WTC11 (cell line): Measurements from ENCODE around the gene SLC12A8. TPM values are rescaled to one million over a fixed set of nuclear protein-coding genes. Genes with fewer than 3 reads are reported as not detected.

Experiments
- ATAC-seq: fragments of 200-7000 bp; cut with Tn5 transposase; 2 replicates; pipeline ENCODE4 v1.10.0; 2021; ENCODE audit warnings: mild to moderate bottlenecking, moderate library complexity
- CTCF ChIA-PET: fragments of 300-600 bp; sonication (Branson Sonifier 250); formaldehyde crosslinking; loops from one replicate; lab custom pipeline; 2021; ENCODE audit warnings: antibody characterized with exemption; lab: Charles Lee
- POLR2A ChIA-PET: fragments of 350-600 bp; sonication (Branson Sonifier 250); formaldehyde crosslinking; loops from one replicate; lab custom pipeline; 2021; ENCODE audit warnings: antibody characterized with exemption; lab: Charles Lee
- DNase-seq: peaks from one replicate; pipeline ENCODE4 v3.0.0; 2021; ENCODE audit warnings: low spot score
- H3K27ac Mint-ChIP-seq: 2 replicates; pipeline ENCODE4 v1.8.0; 2021; ENCODE audit warnings: mixed read lengths
- H3K27me3 Mint-ChIP-seq: 2 replicates; pipeline ENCODE4 v1.8.0; 2021; ENCODE audit warnings: low read depth, mild to moderate bottlenecking, moderate library complexity, mixed read lengths
- H3K36me3 Mint-ChIP-seq: 2 replicates; pipeline ENCODE4 v1.8.0; 2021; ENCODE audit warnings: mixed read lengths
- H3K4me1 Mint-ChIP-seq: 2 replicates; pipeline ENCODE4 v1.8.0; 2022; ENCODE audit warnings: mixed read lengths
- H3K4me3 Mint-ChIP-seq: 2 replicates; pipeline ENCODE4 v1.8.0; 2021; ENCODE audit warnings: mild to moderate bottlenecking, moderate library complexity, mixed read lengths
- H3K9me3 Mint-ChIP-seq: 2 replicates; pipeline ENCODE4 v1.8.0; 2021; ENCODE audit warnings: mixed read lengths
- E2F4 ChIP-seq: sonication (generic); formaldehyde crosslinking; IDR thresholded peaks from 2 replicates; pipeline ENCODE4 v1.8.1; 2022; ENCODE audit warnings: low read depth, mild to moderate bottlenecking, moderate library complexity, missing genetic modification reagents, borderline replicate concordance
- ERG ChIP-seq: fragments of 250-450 bp; sonication (Bioruptor Pico); IDR thresholded peaks from 2 replicates; pipeline ENCODE4 v1.8.0; 2021; ENCODE audit warnings: mild to moderate bottlenecking
- GABPB1 ChIP-seq: sonication (generic); formaldehyde crosslinking; IDR thresholded peaks from 2 replicates; pipeline ENCODE4 v1.8.1; 2023; ENCODE audit warnings: mild to moderate bottlenecking, missing genetic modification reagents
- MAX ChIP-seq: sonication (generic); formaldehyde crosslinking; IDR thresholded peaks from 2 replicates; pipeline ENCODE4 v1.8.0; 2022; ENCODE audit warnings: mild to moderate bottlenecking, missing genetic modification reagents
- MYBL2 ChIP-seq: sonication (generic); formaldehyde crosslinking; IDR thresholded peaks from 2 replicates; pipeline ENCODE4 v1.8.1; 2023; ENCODE audit warnings: mild to moderate bottlenecking, moderate library complexity, missing genetic modification reagents
- NFATC4 ChIP-seq: fragments of 250-450 bp; sonication (Bioruptor Pico); IDR thresholded peaks from 2 replicates; pipeline ENCODE4 v1.9.0; 2021; ENCODE audit warnings: mild to moderate bottlenecking
- NFE2L1 ChIP-seq: sonication (generic); formaldehyde crosslinking; IDR thresholded peaks from 2 replicates; pipeline ENCODE4 v1.8.1; 2023; ENCODE audit warnings: missing genetic modification reagents
- NR1H2 ChIP-seq: sonication (generic); formaldehyde crosslinking; IDR thresholded peaks from 2 replicates; pipeline ENCODE4 v1.9.0; 2021; ENCODE audit warnings: mild to moderate bottlenecking, moderate library complexity, missing genetic modification reagents
- RORB ChIP-seq: fragments of 250-450 bp; sonication (Bioruptor Pico); IDR thresholded peaks from 2 replicates; pipeline ENCODE4 v1.9.0; 2021; ENCODE audit warnings: mild to moderate bottlenecking
- SMAD3 ChIP-seq: sonication (generic); formaldehyde crosslinking; IDR thresholded peaks from 2 replicates; pipeline ENCODE4 v1.8.0; 2022; ENCODE audit warnings: missing genetic modification reagents, mild to moderate bottlenecking, borderline replicate concordance
- ZNF219 ChIP-seq: sonication (generic); formaldehyde crosslinking; IDR thresholded peaks from 2 replicates; pipeline ENCODE4 v1.8.0; 2023; ENCODE audit warnings: missing genetic modification reagents, mild to moderate bottlenecking, borderline replicate concordance
- ZNF232 ChIP-seq: sonication (generic); formaldehyde crosslinking; IDR thresholded peaks from 2 replicates; pipeline ENCODE4 v1.8.0; 2022; ENCODE audit warnings: mild to moderate bottlenecking, missing genetic modification reagents
- ZNF263 ChIP-seq: sonication (generic); formaldehyde crosslinking; IDR thresholded peaks from 2 replicates; pipeline ENCODE4 v1.8.1; 2022; ENCODE audit warnings: low read depth, mild to moderate bottlenecking, moderate library complexity, missing genetic modification reagents
- ZNF317 ChIP-seq: sonication (generic); formaldehyde crosslinking; IDR thresholded peaks from 2 replicates; pipeline ENCODE4 v1.8.1; 2023; ENCODE audit warnings: low read depth, mild to moderate bottlenecking, moderate library complexity, missing genetic modification reagents, borderline replicate concordance
- total RNA-seq: library from RNA; stranded (reverse); gene quantifications from 3 replicates; pipeline ENCODE4 v1.2.3, GENCODE V29; 2021
- TF ChIP-seq, protein P1 (sequence below): sonication (generic); formaldehyde crosslinking; IDR thresholded peaks from 2 replicates; pipeline ENCODE4 v1.8.1; 2022; ENCODE audit warnings: low read depth, missing genetic modification reagents, borderline replicate concordance
- TF ChIP-seq, protein P2 (sequence below): sonication (generic); formaldehyde crosslinking; IDR thresholded peaks from 2 replicates; pipeline ENCODE4 v1.8.1; 2023; ENCODE audit warnings: mild to moderate bottlenecking, missing genetic modification reagents, borderline replicate concordance

The SLC12A8 gene
- total RNA-seq, 1 experiment from 2014 or later, result 9.1 TPM

DNA sequence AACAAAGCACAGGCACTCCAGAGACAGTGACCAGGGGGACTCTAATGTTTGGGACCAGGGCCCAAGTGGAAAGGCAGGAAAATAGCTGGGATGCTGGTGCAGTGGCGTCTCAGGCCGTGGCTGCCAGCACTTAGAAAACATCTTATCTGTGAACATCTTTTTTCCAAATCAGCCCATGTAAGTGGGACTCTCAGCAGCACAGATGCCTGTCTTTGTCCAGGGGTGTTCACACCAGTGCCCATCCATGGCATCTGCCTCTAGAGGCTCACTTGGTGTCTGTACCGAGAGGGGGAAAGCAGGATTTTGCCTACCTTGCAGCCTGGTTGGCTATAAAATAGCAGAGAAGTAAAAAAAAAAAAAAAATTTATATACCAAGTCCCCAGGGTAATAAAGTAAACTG is 26.7 kb downstream of the SLC12A8 start:
- ChIA-PET CTCF (no interaction called here), POLR2A (no interaction called here)
- Mint-ChIP-seq H3K4me1 (peaks cover 31% of the 10 kb centered on the region), H3K9me3 (peaks cover 12% of the 10 kb centered on the region), H3K4me3 (no peak overlapping the region), H3K27ac (peak overlapping the region; percentile 28; the same call in 1 of the 2 replicates), H3K36me3 (peaks cover 30% of the 10 kb centered on the region), H3K27me3 (no peaks in the 10 kb centered on the region)
- TF ChIP-seq ZNF219 (CRISPR knock-in tag) (no peak), MAX (no peak), NFE2L1 (no peak), RORB (CRISPR knock-in tag) (no peak), NR1H2 (no peak), ZNF232 (CRISPR knock-in tag) (no peak)
- TF ChIP-seq, protein P1, sequence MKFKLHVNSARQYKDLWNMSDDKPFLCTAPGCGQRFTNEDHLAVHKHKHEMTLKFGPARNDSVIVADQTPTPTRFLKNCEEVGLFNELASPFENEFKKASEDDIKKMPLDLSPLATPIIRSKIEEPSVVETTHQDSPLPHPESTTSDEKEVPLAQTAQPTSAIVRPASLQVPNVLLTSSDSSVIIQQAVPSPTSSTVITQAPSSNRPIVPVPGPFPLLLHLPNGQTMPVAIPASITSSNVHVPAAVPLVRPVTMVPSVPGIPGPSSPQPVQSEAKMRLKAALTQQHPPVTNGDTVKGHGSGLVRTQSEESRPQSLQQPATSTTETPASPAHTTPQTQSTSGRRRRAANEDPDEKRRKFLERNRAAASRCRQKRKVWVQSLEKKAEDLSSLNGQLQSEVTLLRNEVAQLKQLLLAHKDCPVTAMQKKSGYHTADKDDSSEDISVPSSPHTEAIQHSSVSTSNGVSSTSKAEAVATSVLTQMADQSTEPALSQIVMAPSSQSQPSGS (CRISPR knock-in tag), result no peak
- ATAC-seq, result no peak
- no peak for DNase-seq

DNA sequence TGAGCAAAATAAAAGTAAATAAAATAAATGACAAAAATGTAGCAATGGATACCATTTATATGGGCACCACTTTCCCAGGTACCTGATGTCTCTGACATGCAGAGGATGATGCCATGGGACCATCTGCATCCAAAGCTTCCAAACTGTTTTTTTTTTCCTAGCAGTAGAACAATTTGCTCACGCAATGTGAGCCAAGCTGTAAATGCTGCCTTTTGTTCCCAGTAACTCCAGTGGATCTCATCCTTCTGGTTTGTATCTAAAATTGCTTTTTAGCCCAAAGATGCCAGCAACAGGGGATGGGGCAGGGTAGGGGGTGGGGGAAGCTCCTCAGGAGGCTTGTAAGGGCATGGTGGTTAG is 32.7 kb downstream of the SLC12A8 start:
- Mint-ChIP-seq H3K4me1 (peaks cover 8% of the 10 kb centered on the region), H3K36me3 (no peaks in the 10 kb centered on the region), H3K4me3 (no peak overlapping the region), H3K27me3 (no peaks in the 10 kb centered on the region), H3K27ac (no peak overlapping the region), H3K9me3 (no peaks in the 10 kb centered on the region)
- ATAC-seq, result no peak
- TF ChIP-seq E2F4 (CRISPR knock-in tag), result no peak
- TF ChIP-seq, protein P2, sequence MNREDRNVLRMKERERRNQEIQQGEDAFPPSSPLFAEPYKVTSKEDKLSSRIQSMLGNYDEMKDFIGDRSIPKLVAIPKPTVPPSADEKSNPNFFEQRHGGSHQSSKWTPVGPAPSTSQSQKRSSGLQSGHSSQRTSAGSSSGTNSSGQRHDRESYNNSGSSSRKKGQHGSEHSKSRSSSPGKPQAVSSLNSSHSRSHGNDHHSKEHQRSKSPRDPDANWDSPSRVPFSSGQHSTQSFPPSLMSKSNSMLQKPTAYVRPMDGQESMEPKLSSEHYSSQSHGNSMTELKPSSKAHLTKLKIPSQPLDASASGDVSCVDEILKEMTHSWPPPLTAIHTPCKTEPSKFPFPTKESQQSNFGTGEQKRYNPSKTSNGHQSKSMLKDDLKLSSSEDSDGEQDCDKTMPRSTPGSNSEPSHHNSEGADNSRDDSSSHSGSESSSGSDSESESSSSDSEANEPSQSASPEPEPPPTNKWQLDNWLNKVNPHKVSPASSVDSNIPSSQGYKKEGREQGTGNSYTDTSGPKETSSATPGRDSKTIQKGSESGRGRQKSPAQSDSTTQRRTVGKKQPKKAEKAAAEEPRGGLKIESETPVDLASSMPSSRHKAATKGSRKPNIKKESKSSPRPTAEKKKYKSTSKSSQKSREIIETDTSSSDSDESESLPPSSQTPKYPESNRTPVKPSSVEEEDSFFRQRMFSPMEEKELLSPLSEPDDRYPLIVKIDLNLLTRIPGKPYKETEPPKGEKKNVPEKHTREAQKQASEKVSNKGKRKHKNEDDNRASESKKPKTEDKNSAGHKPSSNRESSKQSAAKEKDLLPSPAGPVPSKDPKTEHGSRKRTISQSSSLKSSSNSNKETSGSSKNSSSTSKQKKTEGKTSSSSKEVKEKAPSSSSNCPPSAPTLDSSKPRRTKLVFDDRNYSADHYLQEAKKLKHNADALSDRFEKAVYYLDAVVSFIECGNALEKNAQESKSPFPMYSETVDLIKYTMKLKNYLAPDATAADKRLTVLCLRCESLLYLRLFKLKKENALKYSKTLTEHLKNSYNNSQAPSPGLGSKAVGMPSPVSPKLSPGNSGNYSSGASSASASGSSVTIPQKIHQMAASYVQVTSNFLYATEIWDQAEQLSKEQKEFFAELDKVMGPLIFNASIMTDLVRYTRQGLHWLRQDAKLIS (CRISPR knock-in tag), result no peak
- no peak for TF ChIP-seq ZNF263 (CRISPR knock-in tag)
- TF ChIP-seq GABPB1 (CRISPR knock-in tag), result no peak
- TF ChIP-seq ERG (CRISPR knock-in tag), result no peak
- TF ChIP-seq SMAD3, result no peak
- no peak for TF ChIP-seq ZNF317 (CRISPR knock-in tag)
- TF ChIP-seq NFATC4, result no peak
- no peak for TF ChIP-seq MYBL2 (CRISPR knock-in tag)
- DNase-seq, result no peak
- CTCF ChIA-PET, result interaction anchor here (1.2 kb wide), 2 partner anchors 12 to 30 kb away, joined by 4 to 5 read pairs; no protein-coding TSS in a partner anchor
- POLR2A ChIA-PET, result no interaction called here
